GM18511 (cell line): ENCODE measurements around the gene MYZAP.

Experiments
- ATAC-seq: cut with Tn5 transposase; IDR thresholded peaks from one replicate; pipeline ENCODE4 v1.9.1; 2021; ENCODE audit warnings: mild to moderate bottlenecking, moderate library complexity; ENCODE audit not compliant: unreplicated experiment

Gene MYZAP

DNA sequence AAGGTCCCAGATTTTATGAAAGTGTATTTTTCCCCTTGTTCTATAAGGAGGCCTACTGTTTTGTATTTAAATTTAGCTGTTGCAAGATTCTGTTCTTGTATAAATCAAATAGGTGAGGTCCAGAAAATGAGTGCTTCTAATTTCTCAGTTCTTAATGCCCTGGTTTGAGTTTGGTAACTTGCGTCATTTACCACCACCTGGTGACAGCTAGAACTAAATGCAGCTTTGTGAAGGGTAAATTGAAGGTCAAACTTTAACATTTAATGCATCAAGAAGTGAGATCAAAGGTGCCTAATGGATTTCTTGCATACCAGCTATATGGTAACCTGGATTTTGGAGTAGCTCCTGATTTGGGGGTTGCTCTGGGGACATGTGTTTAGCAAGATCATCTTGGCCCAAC lies 64.1 kb downstream of the MYZAP start:
- ATAC-seq = no peak

DNA sequence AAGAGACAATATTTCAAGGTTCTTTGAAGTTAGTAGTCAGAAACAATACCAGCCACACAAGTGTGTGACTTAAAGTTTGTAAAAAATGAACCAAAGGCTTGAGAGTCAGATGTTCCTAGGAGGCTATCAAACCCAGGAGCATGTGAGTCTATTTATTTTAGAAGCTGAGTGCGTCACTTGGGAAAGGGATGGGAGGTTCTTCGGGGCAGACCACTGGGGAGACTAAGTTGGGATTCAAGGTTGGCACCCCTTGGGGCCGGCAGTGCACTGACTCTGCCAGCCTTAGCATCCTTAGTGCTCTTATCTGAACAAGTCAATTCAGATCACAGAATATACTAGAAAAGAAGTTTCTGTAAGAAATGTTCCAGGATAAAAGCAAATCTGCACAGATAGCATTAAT lies 64.7 kb downstream of the MYZAP start:
- no peak for ATAC-seq

DNA sequence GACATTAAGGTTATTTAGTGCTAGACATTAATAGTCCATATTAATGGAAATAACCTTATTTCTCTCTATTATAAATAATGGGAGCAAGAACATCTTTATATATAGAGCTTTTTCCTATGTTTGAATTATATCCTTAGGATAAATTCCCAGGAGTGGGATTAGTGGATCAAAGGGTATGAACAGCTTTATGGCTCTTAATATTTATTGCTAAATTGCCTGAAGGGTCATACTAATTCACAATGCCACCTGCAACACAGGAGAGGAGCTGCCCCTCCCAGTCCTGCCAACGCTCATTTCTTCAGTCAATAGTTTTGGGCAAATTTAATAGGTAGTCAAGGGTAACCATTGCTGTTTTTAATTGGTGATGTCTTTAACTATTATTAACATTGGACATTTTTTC lies 65.9 kb downstream of the MYZAP start:
- ATAC-seq = no peak

DNA sequence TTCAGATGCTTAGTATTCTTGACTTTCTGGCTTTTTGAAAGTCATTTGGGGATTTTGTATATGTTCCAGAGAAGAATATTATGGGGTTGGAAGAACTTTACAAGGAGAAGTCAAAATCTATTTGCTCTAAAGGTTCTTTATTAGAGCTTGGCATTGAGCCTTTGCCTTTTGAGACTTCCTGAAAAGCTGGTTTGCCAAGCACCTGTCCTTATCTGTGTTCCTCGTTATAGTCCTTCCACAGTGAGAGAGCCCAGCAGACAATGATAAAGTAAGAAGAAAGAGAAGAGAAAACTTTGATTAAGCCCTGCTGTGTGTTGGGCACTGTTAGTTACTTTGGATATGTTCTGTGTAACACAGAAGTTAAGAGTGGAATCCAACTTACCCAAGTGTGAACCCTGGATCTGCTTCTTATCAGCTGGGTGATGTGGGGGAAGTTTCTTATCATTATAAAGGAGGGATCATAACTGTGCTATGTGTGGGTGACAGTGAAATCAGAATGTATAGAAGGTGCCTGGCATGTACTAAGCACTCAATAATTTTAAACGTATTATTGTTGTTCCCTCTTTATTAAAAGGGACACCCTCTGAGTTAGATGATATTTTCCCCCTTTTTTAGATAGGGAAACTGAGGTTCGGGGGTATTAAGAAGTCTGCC lies 70.5 kb downstream of the MYZAP start:
- ATAC-seq = no peak

DNA sequence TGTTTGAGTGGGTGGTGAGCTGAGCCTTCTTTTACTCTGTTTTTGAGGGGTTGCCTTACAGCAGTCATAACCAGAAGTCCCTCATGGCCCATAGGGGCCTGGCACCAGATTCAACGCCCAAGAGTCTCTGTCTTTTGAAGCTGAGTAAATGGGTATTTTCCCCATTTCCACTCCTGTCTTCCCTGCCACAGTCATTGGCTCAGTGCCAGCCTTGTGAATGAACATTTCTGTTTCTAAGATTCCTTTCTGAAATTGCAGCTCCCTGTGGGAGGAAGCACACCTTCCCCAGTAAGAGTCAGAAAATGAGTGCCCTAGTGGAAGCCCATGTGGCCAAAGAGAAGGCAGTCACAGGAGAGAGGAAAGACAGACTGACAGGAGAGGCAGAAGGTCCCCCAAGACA lies 71.1 kb downstream of the MYZAP start:
- no peak for ATAC-seq

DNA sequence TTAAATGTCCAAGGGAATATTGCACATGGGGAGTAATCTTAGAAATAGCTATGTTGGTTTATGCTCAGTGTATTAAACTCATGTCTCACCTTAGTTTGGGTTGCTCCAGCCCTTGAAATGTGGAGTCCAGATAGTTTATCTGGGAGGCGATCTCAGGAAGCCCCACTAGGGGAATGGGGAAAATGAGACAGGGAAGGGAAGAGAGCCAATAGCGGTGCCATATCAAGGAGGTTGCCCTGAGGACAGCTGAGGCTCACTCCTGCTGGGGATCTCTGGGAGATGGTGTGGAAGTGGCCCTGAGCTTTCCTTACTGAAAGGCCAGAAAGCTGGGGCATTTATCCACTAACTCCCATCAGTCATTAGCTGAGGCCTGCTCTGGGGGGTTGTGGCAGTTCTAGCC lies 71.6 kb downstream of the MYZAP start:
- ATAC-seq = no peak

DNA sequence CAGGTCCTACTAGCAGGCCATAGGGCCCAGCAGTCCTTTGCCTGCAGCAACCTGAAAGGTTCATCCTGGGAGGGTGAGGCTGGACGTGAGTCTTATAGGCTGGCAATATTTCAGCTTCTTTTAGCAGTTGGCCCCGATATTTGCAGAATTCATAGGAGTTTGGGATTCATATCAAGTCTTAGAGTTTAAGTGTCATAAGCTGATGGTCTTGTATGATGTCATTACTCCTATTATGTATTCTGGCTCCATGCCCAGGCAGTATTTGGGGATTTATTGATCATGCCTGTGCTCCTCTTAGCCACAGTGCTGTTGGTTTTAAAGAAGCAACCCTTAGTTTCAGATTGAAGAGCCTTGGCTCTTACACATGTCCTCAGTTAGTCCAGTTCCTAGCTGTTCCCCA lies 73.5 kb downstream of the MYZAP start:
- ATAC-seq = no peak

DNA sequence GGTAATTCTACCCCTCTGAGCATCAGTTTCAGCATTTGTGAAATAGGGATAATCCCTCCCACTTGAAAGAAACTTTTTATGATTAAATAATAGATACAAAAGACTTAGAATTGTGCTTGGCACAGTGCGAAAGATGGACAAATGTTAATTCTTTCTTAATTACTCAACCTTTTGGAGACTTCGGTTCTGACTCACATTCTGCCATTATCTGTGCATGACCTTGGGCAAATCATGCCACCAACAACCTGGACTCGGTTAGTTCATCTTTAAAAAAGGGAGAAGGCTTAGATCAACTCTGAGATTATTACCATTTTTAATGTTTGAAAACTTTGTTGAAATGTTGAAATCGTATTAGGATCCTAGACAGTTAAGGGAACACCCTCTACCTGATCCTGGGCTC lies 74.2 kb downstream of the MYZAP start:
- ATAC-seq = no peak

DNA sequence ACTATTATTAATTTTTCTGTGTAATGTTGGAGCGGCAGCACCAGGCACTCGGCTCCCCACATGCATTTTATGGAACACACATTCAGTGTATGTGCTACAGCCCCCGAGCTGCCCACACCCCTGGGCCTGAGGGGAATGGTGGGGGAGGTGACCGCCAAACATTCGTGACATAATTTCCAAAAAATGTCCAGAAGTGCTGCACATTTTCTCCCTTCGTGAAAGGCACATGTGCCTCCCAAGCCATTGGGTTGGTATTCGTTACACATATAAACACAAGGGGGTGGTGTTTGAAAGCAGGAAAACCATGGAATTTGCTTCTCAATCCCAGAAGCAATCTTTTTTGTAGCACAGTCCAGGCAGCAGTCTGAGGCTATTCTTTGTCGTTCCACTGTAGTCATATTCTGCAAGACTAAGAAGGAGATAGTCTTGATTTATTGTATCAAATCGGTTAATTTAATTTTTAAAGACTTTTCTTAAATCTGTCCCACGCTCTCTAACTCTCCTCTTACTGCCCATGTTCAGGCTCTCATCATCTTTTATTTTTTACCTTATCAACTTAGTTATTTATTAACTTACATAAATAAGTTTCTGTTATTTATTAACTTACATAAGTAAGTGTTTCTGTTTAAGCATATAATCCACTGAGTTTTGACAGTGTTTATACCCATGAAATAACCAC lies 75.6 kb downstream of the MYZAP start:
- no peak for ATAC-seq

DNA sequence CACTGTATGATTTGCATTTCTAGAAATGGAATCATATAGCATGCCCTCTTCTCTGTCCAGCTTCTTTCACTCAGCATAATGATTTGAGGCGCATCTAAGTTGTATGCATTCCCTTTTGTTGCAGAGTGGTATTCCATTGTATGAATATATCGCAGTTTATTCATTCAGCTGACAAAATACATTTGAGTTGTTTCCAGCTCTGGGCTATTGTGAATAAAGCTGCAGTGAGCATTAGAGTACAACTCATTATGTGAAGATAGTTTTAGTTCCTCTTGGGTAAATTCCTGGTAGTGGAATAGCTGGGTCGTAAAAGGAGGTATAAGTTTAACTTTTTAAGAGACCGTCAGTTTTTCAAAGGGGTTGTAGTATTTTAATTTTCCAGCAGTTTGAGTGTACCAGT lies 76.3 kb downstream of the MYZAP start:
- ATAC-seq = no peak

DNA sequence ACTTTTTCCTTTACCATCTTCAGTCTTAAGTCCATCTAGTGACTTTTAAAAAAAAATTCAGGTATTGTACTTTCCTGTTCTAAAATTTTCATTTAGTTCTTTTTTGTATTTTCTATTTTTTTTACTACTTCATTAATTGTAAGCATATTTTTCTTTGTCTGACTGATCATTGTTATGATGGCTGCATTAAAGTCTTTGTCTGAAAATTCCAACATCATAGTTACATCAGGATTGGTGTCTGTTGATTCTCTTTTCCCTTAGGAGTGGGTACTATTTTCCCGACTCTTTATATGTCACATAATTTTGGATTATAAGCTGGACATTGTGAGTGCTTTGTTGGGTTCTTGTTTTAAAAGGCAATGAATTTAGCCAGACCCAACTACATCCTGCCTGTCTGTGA lies 79.9 kb downstream of the MYZAP start:
- ATAC-seq = no peak

DNA sequence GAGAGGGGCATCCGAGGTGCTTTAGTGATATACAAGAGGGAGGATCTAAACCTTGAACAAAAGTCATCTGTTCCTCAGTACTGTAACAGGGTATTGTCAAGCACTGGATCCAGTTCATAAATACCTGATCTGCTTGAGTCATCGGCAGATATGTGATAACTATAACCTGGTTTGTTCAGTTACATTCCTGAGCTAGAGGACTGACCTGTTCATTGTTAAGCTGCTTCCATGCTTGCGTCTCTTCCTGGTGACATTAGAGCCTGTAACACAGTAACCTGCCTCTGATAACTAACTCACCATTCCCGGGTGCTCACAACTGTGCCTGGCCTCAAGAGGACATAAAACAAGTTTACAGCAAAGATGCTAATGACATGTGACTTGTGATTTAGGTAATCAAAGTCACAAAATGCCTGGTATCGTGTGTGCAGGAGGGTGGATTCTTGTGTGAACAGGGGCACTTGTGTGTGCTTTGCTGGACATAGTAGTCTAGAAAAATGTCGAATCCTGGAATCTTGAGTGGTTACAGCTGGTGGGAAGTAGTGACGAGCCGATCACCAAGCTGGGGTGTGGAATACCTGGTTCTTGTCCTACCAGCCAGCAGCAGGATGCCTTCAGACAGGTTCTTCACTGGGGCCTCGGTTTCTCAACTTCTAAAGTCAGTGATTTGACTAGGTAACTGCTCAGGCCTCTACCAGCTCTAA lies 83.9 kb downstream of the MYZAP start:
- no peak for ATAC-seq

DNA sequence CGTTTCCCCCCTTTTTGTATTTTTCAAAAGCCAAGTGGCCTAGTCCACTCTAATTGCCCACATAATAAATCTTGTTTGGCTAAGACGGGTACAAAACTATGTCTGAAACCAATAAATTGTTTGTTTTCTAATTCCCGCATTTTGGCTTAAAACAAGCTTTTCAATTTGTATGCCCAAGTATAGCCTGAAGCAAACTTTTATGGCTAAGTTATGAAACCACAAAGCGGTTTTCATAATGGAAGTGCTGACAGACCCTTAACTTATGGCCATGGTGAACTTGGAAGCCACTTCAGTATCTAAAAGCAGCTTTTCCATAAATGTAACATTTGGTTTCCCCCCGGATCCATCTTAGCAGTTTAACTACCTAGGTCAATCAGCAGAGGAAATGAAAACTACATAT lies 84.9 kb downstream of the MYZAP start:
- ATAC-seq = no peak

DNA sequence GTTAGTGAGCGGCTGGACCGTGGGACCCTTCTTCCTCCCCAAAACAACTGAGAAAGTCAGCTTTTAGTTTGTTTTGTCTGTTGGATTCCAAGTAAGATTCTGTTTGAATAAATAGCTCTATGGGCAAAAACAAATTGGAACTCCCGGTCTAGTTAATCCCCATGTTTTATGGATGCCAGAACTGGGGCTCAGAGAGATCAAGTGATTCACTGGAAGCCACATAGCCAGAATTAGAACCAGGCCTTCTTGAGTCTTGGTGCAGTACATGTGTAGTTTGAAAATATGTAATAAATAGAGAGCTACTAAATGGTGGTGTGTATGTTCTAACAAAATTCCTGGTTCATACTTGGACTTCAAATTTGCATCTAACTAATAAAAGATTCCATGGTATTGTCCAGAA lies 85.5 kb downstream of the MYZAP start:
- no peak for ATAC-seq

DNA sequence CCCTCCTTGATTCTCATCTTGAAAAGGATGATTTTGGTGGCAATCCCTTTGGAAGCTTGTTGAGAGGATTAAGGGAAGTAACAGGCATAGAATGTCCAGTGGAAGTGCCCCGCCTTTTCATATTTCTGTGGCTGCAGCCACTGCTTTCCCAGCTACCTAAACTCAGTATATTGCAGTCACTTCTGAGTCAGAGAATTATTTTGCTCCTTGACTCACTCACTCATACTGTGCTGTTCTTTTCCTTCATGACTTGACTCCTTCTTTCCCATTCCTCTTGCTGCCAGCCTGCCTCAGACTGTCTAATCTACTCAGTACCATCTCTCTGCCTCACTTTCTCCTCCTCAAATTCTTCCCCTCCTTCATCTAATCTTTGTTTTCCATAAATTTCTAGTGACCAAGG lies 88.3 kb downstream of the MYZAP start:
- no peak for ATAC-seq

DNA sequence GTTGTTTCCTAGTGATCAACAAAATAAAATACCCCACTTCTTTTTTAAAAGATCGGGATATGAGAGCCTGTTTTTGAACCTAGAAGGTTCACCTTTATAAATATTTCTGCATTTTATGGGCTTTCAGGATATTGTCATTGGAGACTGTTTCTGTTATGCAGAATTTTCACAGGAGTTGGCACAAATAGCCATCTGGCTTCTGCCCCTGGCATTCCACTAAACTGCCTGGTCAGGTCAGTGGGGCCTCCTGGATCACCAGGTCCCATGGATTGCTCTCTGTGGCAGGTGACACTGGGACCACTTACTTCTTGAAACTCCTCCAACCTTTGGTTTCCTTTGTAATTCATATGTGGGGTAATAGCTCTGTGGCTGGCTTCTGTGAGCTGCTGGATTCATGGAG lies 89.3 kb downstream of the MYZAP start:
- ATAC-seq = no peak

DNA sequence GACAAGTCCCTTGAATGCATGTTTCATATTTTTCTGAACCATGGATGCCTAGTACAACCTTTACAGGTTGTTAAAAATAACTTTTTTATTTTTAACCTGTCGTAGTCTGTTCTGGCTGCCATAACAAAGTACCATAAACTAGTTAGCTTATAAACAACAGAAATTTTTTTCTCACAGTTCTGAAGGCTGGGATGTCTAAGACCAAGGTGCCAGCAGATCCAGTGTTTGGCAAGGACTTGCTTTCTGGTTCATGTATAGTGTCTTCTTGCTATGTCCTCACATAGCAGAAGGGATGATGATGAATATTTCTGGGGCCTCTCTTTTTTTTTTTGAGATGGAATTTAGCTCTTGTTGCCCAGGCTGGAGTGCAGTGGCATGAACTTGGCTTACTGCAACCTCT lies 91.8 kb downstream of the MYZAP start:
- no peak for ATAC-seq

DNA sequence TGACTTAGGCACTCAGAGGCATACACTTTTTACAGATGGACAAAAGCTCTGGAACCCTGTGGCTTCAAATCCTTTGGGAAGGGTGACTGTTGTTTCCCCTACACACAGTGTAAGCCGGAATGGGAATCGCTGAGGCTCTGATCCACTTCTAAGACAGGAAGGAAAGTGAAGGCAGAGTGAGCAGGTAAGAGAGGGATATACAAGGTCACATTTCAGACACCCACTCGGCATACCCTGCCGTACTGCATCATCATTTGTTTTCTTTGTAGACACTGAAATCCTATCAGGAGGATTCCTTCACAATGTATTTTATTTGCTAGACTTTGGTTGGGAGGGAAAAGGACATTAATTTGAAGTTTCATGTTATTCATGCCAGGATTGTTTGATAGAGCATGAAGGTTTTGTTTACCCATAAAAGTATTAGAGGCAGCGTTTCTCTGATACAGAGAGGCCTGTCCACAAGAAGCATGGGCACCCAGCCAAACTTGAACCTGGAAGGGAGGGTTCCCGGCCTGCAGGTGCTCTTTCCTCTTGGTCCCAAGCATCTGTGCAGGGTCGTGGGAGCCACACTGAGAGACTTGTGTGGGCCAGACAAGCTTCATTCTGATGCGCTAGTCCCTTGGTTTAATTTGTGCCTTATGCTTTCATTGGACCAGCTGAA lies 92.9 kb downstream of the MYZAP start:
- ATAC-seq = no peak

DNA sequence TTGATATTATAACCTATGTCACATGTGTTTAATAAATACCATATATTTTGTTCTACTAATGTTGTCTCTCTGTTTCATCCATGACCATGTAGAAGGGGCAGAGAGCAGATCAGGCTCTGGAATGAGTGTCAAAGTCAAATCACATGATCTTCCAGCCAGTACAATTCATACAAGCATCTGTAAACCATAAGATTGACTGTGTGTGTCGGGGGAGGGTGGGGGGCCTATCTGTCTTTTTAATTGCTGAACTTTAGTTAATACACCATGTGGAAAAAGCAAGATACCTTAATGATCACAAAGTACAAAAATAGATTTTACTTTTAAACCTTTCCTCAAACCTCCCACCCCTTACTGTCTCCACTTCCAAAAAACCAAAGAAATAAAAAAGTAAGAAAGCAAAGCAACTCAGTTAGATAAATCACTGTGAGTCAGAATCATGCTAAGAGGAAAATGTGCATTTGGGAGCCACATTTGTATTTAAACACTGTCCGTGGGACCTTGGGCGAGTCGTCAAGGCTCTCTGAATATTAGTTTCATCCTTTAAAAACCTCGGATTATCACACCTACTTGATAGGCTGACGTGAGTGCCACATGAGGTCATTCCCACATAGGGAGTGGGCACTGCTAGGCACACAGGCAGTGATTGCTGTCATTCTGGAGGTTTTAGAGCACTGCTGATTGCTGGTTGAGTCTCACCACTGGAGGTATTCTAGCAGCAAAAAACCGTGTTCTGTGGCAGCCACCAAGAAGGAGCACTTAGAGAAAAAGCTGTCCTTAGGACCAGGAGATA lies 93.8 kb downstream of the MYZAP start:
- no peak for ATAC-seq

DNA sequence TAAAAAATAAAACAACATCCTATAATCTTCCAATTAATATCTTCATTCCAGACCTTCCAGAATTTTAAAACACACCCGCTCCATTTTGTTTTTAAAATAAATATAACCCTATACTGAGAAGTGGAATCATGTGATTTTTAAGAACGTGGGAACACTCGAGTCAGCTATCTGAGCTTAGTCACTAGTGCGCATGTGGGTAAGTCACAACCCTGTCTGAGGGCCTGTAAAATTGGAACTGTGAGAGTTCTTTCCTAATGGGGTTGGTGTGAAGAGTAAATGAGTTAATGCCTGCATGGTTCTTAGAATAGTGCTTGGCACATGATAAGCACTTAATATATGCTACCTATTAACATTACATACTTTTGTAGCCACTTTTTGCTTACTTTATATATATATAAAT lies 95.0 kb downstream of the MYZAP start:
- no peak for ATAC-seq

DNA sequence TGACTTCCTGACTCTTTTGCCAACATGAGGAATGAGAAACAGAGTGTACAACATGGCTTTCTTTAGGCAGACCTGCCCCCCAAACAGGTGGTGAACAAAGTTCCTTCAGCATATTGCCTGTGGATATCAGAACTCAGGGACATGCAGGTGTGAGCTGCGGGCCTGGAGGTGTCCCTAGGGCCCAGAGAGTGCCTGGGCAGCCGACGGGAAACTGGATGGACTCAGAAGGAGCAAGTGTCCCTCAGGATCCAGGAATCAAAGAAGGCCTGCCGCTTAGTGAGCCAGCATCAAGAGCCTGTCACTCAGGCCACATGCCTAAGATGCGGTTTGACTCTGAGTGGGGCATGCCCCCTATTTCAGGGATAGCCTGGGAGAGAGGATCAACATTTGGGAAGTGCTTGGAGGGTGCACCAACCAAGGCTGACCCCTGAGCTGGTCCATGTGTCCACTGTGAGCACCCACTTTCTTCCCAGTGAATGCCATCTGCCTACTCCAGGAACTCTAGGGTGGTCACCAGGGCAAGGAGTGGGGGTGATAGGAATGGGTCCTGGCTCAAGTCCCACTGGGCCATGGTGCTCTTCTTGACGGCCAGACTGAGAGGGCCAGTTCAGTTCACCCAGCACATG lies 98.8 kb downstream of the MYZAP start:
- ATAC-seq = no peak
